Stimulated activated naive CD8-positive, alpha-beta T cell treated with anti-CD3 and anti-CD28 coated beads, Interleukin-15, Interleukin-2, amounts not matched to agents 100 ng/mL and 50 ng/mL, for 24 hours (primary cell): ENCODE results near the gene SUSD2.
"Not testable (repeated sequence)": the region's sequence is repeated elsewhere in the genome, so short reads cannot be mapped to it uniquely, and the experiment has no call there.

ENCODE experiments used
- H3K27ac Mint-ChIP-seq: one replicate; pipeline ENCODE4 v1.8.0; 2021; ENCODE audit warnings: mild to moderate bottlenecking, mixed read lengths
- H3K27me3 Mint-ChIP-seq: one replicate; pipeline ENCODE4 v1.8.0; 2021; ENCODE audit warnings: mixed read lengths
- H3K36me3 Mint-ChIP-seq: one replicate; pipeline ENCODE4 v1.8.0; 2021; ENCODE audit warnings: low read depth, mixed read lengths
- H3K4me1 Mint-ChIP-seq: one replicate; pipeline ENCODE4 v1.8.0; 2021; ENCODE audit warnings: low read depth, mixed read lengths
- H3K4me3 Mint-ChIP-seq: one replicate; pipeline ENCODE4 v1.8.0; 2021; ENCODE audit warnings: mild to moderate bottlenecking, mixed read lengths
- H3K9me3 Mint-ChIP-seq: one replicate; pipeline ENCODE4 v1.8.0; 2021; ENCODE audit warnings: mixed read lengths

Gene SUSD2

GRCh38 chr22:24225044-24225601, 43.8 kb downstream of the SUSD2 start:
- Mint-ChIP-seq H3K9me3 (no peaks in the 10 kb centered on the region), H3K36me3 (no peaks in the 10 kb centered on the region), H3K27me3 (no peaks in the 10 kb centered on the region), H3K4me1 (no peaks in the 10 kb centered on the region), H3K27ac (no peak overlapping the region), H3K4me3 (no peak overlapping the region)

GRCh38 chr22:24225951-24226350, 44.7 kb downstream of the SUSD2 start:
- Mint-ChIP-seq H3K36me3 (no peaks in the 10 kb centered on the region), H3K27me3 (no peaks in the 10 kb centered on the region), H3K9me3 (no peaks in the 10 kb centered on the region), H3K4me1 (no peaks in the 10 kb centered on the region), H3K27ac (no peak overlapping the region), H3K4me3 (no peak overlapping the region)

GRCh38 chr22:24230911-24231656, 49.8 kb downstream of the SUSD2 start:
- no peak overlapping the region for H3K27ac Mint-ChIP-seq

GRCh38 chr22:24231706-24232105, 50.4 kb downstream of the SUSD2 start:
- H3K4me1 Mint-ChIP-seq, result no peaks in the 10 kb centered on the region
- no peaks in the 10 kb centered on the region for H3K27me3 Mint-ChIP-seq
- no peak overlapping the region for H3K4me3 Mint-ChIP-seq
- no peak overlapping the region for H3K27ac Mint-ChIP-seq
- no peaks in the 10 kb centered on the region for H3K9me3 Mint-ChIP-seq
- H3K36me3 Mint-ChIP-seq, result no peaks in the 10 kb centered on the region

More at GRCh38 chr22:24230911-24231656, 49.8 kb downstream of the SUSD2 start:
- Mint-ChIP-seq H3K36me3 (no peaks in the 10 kb centered on the region), H3K4me1 (no peaks in the 10 kb centered on the region), H3K9me3 (no peaks in the 10 kb centered on the region), H3K4me3 (no peak overlapping the region), H3K27me3 (no peaks in the 10 kb centered on the region)

GRCh38 chr22:24232124-24232523, 50.8 kb downstream of the SUSD2 start:
- Mint-ChIP-seq H3K27ac (no peak overlapping the region), H3K4me3 (no peak overlapping the region), H3K27me3 (no peaks in the 10 kb centered on the region), H3K4me1 (no peaks in the 10 kb centered on the region), H3K36me3 (no peaks in the 10 kb centered on the region), H3K9me3 (no peaks in the 10 kb centered on the region)

- Mint-ChIP-seq H3K4me3 (no peak overlapping the region), H3K27me3 (no peaks in the 10 kb centered on the region), H3K27ac (no peak overlapping the region), H3K4me1 (no peaks in the 10 kb centered on the region), H3K36me3 (no peaks in the 10 kb centered on the region), H3K9me3 (no peaks in the 10 kb centered on the region)
Observed at GRCh38 chr22:24232725-24233124, 51.4 kb downstream of the SUSD2 start.

GRCh38 chr22:24233235-24233634, 51.9 kb downstream of the SUSD2 start:
- no peak overlapping the region for H3K4me3 Mint-ChIP-seq
- no peaks in the 10 kb centered on the region for H3K27me3 Mint-ChIP-seq
- no peak overlapping the region for H3K27ac Mint-ChIP-seq
- no peaks in the 10 kb centered on the region for H3K4me1 Mint-ChIP-seq
- H3K36me3 Mint-ChIP-seq, result no peaks in the 10 kb centered on the region
- H3K9me3 Mint-ChIP-seq, result no peaks in the 10 kb centered on the region

- Mint-ChIP-seq H3K36me3 (no peaks in the 10 kb centered on the region), H3K27ac (no peak overlapping the region), H3K27me3 (no peaks in the 10 kb centered on the region), H3K4me3 (no peak overlapping the region), H3K9me3 (no peaks in the 10 kb centered on the region), H3K4me1 (no peaks in the 10 kb centered on the region)
Observed at GRCh38 chr22:24233816-24234215, 52.5 kb downstream of the SUSD2 start.

GRCh38 chr22:24235315-24235714, 54.0 kb downstream of the SUSD2 start:
- H3K36me3 Mint-ChIP-seq, result no peaks in the 10 kb centered on the region
- no peak overlapping the region for H3K27ac Mint-ChIP-seq
- no peaks in the 10 kb centered on the region for H3K4me1 Mint-ChIP-seq
- no peaks in the 10 kb centered on the region for H3K27me3 Mint-ChIP-seq
- H3K4me3 Mint-ChIP-seq, result no peak overlapping the region
- no peaks in the 10 kb centered on the region for H3K9me3 Mint-ChIP-seq

GRCh38 chr22:24236656-24237055, 55.4 kb downstream of the SUSD2 start:
- no peaks in the 10 kb centered on the region for H3K36me3 Mint-ChIP-seq
- H3K27me3 Mint-ChIP-seq, result no peaks in the 10 kb centered on the region
- no peak overlapping the region for H3K4me3 Mint-ChIP-seq
- H3K27ac Mint-ChIP-seq, result no peak overlapping the region
- H3K4me1 Mint-ChIP-seq, result peaks cover 5% of the 10 kb centered on the region
- H3K9me3 Mint-ChIP-seq, result no peaks in the 10 kb centered on the region

GRCh38 chr22:24238101-24238694, 56.9 kb downstream of the SUSD2 start:
- not testable (repeated sequence) for H3K36me3 Mint-ChIP-seq, H3K27me3 Mint-ChIP-seq

More at GRCh38 chr22:24238101-24238694, 56.9 kb downstream of the SUSD2 start:
- H3K4me1 Mint-ChIP-seq, result peaks cover 19% of the 10 kb centered on the region
- not testable (repeated sequence) for H3K27ac Mint-ChIP-seq, H3K4me3 Mint-ChIP-seq, H3K9me3 Mint-ChIP-seq
